ENCODE measurements around the gene GPI.

Gene GPI

DNA sequence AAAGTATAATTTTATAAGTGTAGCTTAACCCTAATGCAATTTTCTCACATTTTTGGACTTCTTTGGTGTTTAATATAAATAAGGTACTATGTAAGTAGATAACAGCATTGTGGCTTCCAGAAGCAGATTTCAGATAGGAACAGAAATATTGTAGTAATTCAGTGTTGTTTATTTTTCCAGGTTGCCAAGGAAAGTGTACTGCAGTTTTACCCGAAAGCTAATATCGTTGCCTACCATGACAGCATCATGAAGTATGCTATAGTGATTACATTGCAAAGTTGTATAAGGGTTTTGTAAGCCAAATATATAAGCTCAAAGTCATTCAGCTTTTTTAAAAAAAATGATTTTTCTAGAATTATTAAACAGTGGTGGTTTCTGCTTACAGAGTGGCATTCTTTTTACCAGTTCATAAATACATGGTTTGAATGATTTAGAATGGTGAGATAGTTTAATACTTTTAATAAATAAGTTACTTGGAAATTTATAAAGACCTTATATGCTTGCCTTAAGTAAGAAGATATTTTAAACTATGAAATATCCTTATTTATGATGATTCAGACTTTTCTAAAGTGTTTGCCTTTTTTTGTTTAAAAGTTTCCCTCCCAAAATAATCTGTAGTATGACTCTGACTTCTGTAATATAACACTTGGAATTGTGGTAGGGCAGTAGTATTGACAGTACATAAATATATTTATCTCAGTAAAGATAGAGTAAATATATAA, 66.8 kb downstream of the GPI start:
- H3K4me3 ChIP-seq (ENCODE audit: low read depth, low read length) = peak overlapping the region; percentile 95
- DNase-seq (ENCODE audit: low read depth) = no peak
- no peak for TF ChIP-seq POLR2A (IDR thresholded peaks at IDR 0.05; ENCODE audit: extremely low read depth, insufficient read length)
- TF ChIP-seq, protein P1, sequence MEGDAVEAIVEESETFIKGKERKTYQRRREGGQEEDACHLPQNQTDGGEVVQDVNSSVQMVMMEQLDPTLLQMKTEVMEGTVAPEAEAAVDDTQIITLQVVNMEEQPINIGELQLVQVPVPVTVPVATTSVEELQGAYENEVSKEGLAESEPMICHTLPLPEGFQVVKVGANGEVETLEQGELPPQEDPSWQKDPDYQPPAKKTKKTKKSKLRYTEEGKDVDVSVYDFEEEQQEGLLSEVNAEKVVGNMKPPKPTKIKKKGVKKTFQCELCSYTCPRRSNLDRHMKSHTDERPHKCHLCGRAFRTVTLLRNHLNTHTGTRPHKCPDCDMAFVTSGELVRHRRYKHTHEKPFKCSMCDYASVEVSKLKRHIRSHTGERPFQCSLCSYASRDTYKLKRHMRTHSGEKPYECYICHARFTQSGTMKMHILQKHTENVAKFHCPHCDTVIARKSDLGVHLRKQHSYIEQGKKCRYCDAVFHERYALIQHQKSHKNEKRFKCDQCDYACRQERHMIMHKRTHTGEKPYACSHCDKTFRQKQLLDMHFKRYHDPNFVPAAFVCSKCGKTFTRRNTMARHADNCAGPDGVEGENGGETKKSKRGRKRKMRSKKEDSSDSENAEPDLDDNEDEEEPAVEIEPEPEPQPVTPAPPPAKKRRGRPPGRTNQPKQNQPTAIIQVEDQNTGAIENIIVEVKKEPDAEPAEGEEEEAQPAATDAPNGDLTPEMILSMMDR (IDR thresholded peaks at IDR 0.05; ENCODE audit: low read depth, low read length) = no peak
- TF ChIP-seq, protein P2, sequence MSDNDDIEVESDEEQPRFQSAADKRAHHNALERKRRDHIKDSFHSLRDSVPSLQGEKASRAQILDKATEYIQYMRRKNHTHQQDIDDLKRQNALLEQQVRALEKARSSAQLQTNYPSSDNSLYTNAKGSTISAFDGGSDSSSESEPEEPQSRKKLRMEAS (IDR thresholded peaks at IDR 0.05; ENCODE audit: low read depth, low read length) = no peak
- no peak for TF ChIP-seq MYC (IDR thresholded peaks at IDR 0.05; ENCODE audit: low read depth, low read length)

DNA sequence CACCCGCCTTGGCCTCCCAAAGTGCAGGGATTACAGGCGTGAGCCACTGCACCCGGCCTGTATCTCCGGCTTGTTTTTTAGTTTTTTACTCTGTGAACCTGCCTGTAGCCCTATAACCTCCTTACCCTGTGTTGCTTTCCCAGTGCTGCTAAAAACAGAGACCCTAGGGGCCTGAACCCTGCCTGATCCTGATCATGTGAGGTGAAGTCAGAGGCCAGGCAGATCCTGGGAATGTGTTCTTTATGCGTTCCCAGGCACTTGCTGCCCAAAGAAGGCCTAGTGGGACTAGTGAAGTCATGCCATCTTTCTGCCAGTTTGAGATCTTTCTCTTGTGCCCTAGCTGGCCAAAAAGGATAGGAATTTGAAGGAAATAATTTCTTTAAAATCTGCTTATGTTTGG, 67.8 kb downstream of the GPI start:
- DNase-seq (ENCODE audit: low read depth) = no peak
- TF ChIP-seq MYC (IDR thresholded peaks at IDR 0.05; ENCODE audit: low read depth, low read length) (no peak), POLR2A (IDR thresholded peaks at IDR 0.05; ENCODE audit: extremely low read depth, insufficient read length) (no peak)
- TF ChIP-seq, protein P2 (IDR thresholded peaks at IDR 0.05; ENCODE audit: low read depth, low read length) = no peak
- TF ChIP-seq, protein P1 (IDR thresholded peaks at IDR 0.05; ENCODE audit: low read depth, low read length) = no peak
- no peak overlapping the region for H3K4me3 ChIP-seq (ENCODE audit: low read depth, low read length)

DNA sequence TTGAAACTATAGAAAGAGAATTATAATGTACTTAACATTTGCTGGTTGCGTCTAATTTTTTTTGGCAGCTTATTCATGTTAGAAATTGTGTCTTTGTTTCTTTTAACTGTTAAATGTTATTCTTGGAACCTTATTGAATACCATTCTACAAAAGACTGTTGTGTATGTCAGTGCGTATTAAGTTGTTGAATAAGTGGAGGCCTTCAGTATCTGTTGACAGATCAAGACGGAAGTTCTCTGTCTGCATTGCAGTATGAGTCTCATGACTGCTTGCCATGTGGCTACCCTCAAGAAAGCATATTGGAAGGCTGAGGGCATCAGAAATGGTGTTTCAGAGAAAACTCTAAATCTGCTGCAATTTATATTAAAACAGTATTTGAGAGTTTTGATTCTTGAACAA, 71.7 kb downstream of the GPI start:
- no peak for DNase-seq (ENCODE audit: low read depth)

DNA sequence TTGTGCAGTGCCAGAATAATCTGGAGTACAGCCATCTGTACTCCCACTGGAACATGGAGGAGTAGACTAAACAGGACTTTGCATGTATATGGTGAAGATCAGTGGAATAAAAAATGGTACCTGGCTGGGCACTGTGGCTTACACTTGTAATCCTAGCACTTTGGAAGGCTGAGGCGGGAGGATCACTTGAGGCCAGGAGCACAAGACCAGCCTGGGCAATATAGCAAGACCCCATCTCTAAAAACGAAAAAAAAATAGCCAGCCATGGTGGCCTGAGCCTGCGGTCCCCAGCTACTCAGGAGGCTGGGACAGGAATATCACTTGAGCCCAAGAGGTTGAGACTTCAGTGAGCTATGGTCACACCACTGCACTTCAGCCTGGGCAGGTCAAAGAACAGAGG, 83.2 kb downstream of the GPI start:
- no peak overlapping the region for H3K4me3 ChIP-seq (ENCODE audit: low read depth, low read length)
- TF ChIP-seq, protein P2 (IDR thresholded peaks at IDR 0.05; ENCODE audit: low read depth, low read length) = no peak
- TF ChIP-seq POLR2A (IDR thresholded peaks at IDR 0.05; ENCODE audit: extremely low read depth, insufficient read length) (no peak), MYC (IDR thresholded peaks at IDR 0.05; ENCODE audit: low read depth, low read length) (no peak)
- TF ChIP-seq, protein P1 (IDR thresholded peaks at IDR 0.05; ENCODE audit: low read depth, low read length) = no peak
- DNase-seq (ENCODE audit: low read depth) = no peak

More for the DNA sequence above, 71.7 kb downstream of the GPI start:
- no peak overlapping the region for H3K4me3 ChIP-seq (ENCODE audit: low read depth, low read length)
- TF ChIP-seq MYC (IDR thresholded peaks at IDR 0.05; ENCODE audit: low read depth, low read length) (no peak), POLR2A (IDR thresholded peaks at IDR 0.05; ENCODE audit: extremely low read depth, insufficient read length) (no peak)
- TF ChIP-seq, protein P1 (IDR thresholded peaks at IDR 0.05; ENCODE audit: low read depth, low read length) = no peak
- TF ChIP-seq, protein P2 (IDR thresholded peaks at IDR 0.05; ENCODE audit: low read depth, low read length) = no peak
